A549 treated with Mapracorat at 1 μM for 4 hours (cell line): ENCODE measurements around the gene CYP2W1. TPM values are rescaled to one million over a fixed set of nuclear protein-coding genes. Genes with fewer than 3 reads are reported as not detected.

Experiments
- total RNA-seq: library from RNA; stranded (reverse); fragments of 200-300 nt; extraction: Qiagen RNA extraction; gene quantifications from 5 replicates; pipeline ENCODE4 v1.2.3, GENCODE V29; 2022

CYP2W1 gene, protein sequence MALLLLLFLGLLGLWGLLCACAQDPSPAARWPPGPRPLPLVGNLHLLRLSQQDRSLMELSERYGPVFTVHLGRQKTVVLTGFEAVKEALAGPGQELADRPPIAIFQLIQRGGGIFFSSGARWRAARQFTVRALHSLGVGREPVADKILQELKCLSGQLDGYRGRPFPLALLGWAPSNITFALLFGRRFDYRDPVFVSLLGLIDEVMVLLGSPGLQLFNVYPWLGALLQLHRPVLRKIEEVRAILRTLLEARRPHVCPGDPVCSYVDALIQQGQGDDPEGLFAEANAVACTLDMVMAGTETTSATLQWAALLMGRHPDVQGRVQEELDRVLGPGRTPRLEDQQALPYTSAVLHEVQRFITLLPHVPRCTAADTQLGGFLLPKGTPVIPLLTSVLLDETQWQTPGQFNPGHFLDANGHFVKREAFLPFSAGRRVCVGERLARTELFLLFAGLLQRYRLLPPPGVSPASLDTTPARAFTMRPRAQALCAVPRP
- total RNA-seq: 0.10 TPM in 1 of 5 replicates, not detected in the others

DNA sequence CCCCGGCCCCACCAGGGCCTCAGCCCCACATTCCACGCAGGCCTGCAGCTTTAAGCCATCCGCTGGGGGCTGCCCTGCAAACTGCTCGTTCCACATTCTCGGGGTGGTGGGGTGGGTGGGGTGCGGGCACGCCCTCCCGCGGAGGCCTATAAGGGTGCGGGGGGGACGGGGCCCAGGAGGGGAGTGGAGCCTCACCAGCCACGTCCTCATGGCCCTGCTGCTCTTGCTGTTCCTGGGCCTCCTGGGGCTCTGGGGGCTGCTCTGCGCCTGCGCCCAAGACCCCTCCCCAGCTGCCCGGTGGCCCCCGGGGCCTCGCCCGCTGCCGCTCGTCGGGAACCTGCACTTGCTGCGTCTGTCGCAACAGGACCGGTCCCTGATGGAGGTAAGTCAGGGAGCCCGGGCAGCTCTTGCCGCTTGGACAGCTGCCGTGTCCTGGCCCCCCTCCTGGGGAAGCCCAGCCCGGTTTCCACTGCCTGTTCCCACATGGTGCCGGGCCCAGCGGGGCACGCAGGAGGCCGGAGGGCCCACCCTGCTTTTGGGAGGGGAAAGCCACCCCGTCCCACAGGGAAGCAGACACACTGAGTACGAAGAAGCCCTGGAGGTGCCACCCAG, at the start of gene CYP2W1:
TSS of gene CYP2W1 (plus strand) at position 178 of the 612 bp plus-strand sequence. CDS start at position 209, 31 bp downstream.

DNA sequence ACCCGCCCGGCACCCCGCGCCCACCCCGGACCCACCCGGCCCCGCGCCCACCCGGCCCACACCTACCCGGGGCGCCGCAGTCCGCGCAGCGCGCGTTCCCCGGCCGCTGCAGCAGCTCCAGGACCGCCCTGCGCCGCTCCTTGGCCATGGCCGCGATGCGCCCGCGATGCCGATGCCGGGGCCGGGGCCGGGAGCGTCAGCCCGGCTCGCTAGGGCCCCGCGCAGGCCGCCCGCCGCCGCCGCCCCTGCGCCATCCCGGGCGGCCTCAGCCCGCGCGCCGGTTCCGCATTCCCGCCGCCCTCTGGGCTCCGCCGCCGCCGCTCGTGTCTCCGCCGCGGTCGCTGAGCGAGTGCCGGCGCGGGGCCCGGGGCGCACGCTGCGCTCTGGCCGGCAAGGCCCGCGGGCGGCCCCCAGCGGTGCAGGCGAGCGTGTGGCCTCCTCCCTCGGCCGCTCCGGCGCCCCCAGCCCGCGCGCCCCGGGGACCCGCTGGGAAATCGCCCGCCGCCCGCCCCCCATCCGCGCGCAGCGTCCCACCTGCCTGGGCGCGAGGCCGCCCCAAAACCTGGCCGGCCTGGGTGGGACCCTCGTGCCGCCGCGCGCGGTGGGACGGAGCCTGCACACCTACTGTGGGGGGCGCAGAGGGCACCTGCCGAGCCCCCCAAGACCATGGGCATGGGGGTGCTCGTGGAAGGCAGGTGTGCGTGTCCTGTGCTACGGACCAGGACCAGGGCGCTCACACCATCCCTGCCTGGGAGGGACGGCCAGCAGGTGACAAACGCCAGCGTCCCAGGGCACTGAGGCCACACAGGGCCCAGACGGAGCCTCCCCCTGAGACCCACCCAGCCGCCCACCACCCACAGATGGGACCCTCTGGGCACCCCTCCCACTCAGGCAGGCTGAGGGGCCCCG, 28.4 kb upstream of the CYP2W1 start, which contains the start of gene ADAP1:
TSS of gene ADAP1 (minus strand) at position 351 of the 909 bp plus-strand sequence. CDS start at position 148, 203 bp downstream.

DNA sequence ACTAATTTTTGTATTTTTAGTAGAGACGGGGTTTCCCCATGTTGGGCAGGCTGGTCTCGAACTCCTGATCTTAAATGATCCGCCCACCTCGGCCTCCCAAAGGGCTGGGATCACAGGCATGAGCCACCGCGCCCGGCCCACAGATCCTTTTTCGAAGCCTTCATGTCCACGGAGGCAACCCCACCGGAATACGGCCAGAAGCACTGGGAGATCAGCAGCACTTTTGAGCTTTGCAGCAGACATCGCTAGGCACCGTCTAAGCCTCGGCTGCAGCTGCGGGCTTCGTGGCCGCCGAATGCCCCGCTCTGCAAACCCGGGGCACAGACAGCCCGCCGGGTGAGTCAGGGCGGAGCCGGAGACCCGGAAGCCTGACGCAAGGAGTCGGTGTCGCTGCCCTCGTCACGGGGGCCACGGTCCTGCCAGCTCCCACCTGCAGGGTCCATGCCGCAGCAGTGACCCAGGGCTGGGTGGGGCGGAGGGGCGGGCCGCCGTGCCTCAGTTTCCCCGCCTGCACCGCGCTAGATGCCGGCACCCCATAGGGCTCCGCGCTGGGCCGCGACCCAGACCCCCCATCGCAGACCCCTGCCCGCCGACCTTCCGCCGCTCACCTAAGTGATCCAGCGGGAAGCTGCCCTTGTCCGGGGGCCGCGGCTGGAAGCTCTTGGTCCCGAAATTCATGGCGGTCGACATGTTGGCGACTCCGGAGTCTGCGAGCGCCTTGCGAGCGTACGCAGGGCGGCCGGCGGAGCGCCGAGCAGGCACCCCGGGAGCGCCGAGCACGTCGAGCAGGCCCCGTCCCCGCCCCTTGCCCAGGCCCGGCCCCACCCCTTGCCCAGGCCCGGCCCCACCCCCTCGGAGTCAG, 7.9 kb upstream of the CYP2W1 start, which contains the start of gene COX19:
TSS of gene COX19 (minus strand) at position 730 of the 862 bp plus-strand sequence. CDS start at position 690, 40 bp downstream.

Other genes with a start within 250 kb of the CYP2W1 start
- 65.4 to 94.1 TPM (median 90.5 TPM) in 5 replicates for gene SUN1, start 150.7 kb upstream of the CYP2W1 start, total RNA-seq
- 40.7 to 75.1 TPM (median 58.6 TPM) in 5 replicates for gene GET4, start 106.6 kb upstream of the CYP2W1 start, total RNA-seq
- 3.4 to 4.3 TPM (median 3.8 TPM) in 5 replicates for gene ADAP1, start 28.5 kb upstream of the CYP2W1 start, total RNA-seq
- gene COX19, start 7.6 kb upstream of the CYP2W1 start, total RNA-seq: 5.2 to 6.6 TPM (median 5.9 TPM) in 5 replicates
- 1.7 to 2.3 TPM (median 1.9 TPM) in 5 replicates for gene GPR146, start 61.4 kb downstream of the CYP2W1 start, total RNA-seq
- gene GPER1, start 104.9 kb downstream of the CYP2W1 start, total RNA-seq: 0.98 to 1.5 TPM (median 1.2 TPM) in 5 replicates
- 50.7 to 59.0 TPM (median 55.4 TPM) in 5 replicates for gene ZFAND2A, start 177.0 kb downstream of the CYP2W1 start, total RNA-seq
- 0.07 to 0.08 TPM in 2 of 5 replicates, not detected in the others for gene UNCX, start 249.7 kb downstream of the CYP2W1 start, total RNA-seq